A673 (cell line): Measurements from ENCODE around the gene ADA. TPM values are rescaled to one million over a fixed set of nuclear protein-coding genes. Genes with fewer than 3 reads are reported as not detected.

Experiments used
- BruUV-seq: library from RNA; stranded (reverse); fragments of 400-500 nt; replicated peaks from 2 replicates; lab custom pipeline; 2021; lab: Mats Ljungman, UMichigan
- CTCF ChIA-PET: fragments of 300-600 bp; sonication (Branson Sonifier 250); formaldehyde crosslinking; loops from one replicate; lab custom pipeline; 2022; ENCODE audit warnings: antibody characterized with exemption; lab: Charles Lee
- POLR2A ChIA-PET: fragments of 300-600 bp; sonication (Branson Sonifier 250); formaldehyde crosslinking; loops from one replicate; lab custom pipeline; 2022; ENCODE audit warnings: antibody characterized with exemption; ENCODE audit not compliant: low non-redundant PET; lab: Charles Lee
- DNase-seq: peaks from one replicate; pipeline ENCODE4 v3.0.0-alpha.2; 2015; ENCODE audit warnings: low spot score
- H3K27ac ChIP-seq: fragments of 200-600 bp; sonication (generic); 2 replicates; pipeline ENCODE4 v1.5.1; 2016; ENCODE audit warnings: mixed run types, low read depth, mild to moderate bottlenecking, mixed read lengths, antibody characterized with exemption, low read length; ENCODE audit not compliant: poor library complexity, severe bottlenecking
- H3K27me3 ChIP-seq: fragments of 200-600 bp; sonication (generic); replicated peaks from 2 replicates; pipeline ENCODE4 v1.6.1; 2017; ENCODE audit warnings: mixed run types, low read depth, mild to moderate bottlenecking, mixed read lengths, antibody characterized with exemption, low read length; ENCODE audit not compliant: insufficient read depth, poor library complexity
- H3K36me3 ChIP-seq: fragments of 200-600 bp; sonication (generic); 2 replicates; pipeline ENCODE4 v1.6.1; 2016; ENCODE audit warnings: mixed run types, mild to moderate bottlenecking, mixed read lengths, antibody characterized with exemption, low read length; ENCODE audit not compliant: insufficient read depth, poor library complexity, severe bottlenecking
- H3K4me1 ChIP-seq: fragments of 200-600 bp; sonication (generic); 2 replicates; pipeline ENCODE4 v1.6.1; 2017; ENCODE audit warnings: mixed run types, mild to moderate bottlenecking, mixed read lengths, antibody characterized with exemption, low read length; ENCODE audit not compliant: insufficient read depth, poor library complexity, severe bottlenecking
- H3K4me3 ChIP-seq: fragments of 200-600 bp; sonication (generic); 2 replicates; pipeline ENCODE4 v1.5.1; 2016; ENCODE audit warnings: low read depth, mixed run types, mild to moderate bottlenecking, mixed read lengths, low read length; ENCODE audit not compliant: poor library complexity, severe bottlenecking
- H3K9me3 ChIP-seq: fragments of 200-600 bp; sonication (generic); 2 replicates; pipeline ENCODE4 v1.6.1; 2016; ENCODE audit warnings: mixed run types, low read depth, mild to moderate bottlenecking, mixed read lengths, antibody characterized with exemption, low read length; ENCODE audit not compliant: poor library complexity, severe bottlenecking
- EZH2 ChIP-seq: fragments of 200-600 bp; sonication (generic); IDR thresholded peaks from 2 replicates; pipeline ENCODE4 v1.6.1; 2017; ENCODE audit warnings: borderline replicate concordance, low read depth, mild to moderate bottlenecking, mixed read lengths, antibody characterized with exemption, low read length; ENCODE audit not compliant: poor library complexity, severe bottlenecking
- intact Hi-C: fragments of 100-400 bp; cut with micrococcal nuclease; formaldehyde crosslinking; loops from one replicate; pipeline ENCODE4 v1.10.0; 2022; ENCODE audit not compliant: unreplicated experiment
- total RNA-seq: library from RNA; stranded (reverse); gene quantifications from 2 replicates; pipeline ENCODE4 v1.2.3, GENCODE V29; 2021
- TF ChIP-seq, protein P1 (sequence below): fragments of 300-800, 200-600 bp; sonication (generic); conservative IDR thresholded peaks from 2 replicates; pipeline ENCODE4 v1.5.1; 2017; ENCODE audit warnings: low read depth, mild to moderate bottlenecking, antibody characterized with exemption, low read length, moderate library complexity, mixed read lengths

Gene ADA
- total RNA-seq, 1 experiment from 2014 or later: 19.3 TPM

DNA sequence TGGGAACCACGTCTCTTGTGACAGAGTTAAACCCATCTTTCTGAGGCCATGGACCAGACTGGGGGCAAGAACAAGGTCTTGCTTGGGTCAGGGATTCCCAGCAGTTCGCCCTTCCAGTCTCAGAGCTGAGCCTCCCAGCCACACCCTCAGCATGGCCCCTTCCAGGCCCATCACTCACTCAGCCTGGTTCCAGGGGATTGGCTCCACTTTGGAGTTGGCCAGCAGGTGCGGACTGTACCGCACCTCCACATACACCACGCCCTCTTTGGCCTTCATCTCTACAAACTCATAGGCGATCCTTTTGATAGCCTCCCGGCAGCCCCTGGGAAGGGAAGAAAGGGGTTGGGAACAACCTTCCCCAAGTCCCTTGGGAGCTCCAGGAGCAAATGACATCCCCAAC lies 25.2 kb downstream of the ADA start:
- Histone ChIP-seq H3K9me3 (no peaks in the 10 kb centered on the region), H3K4me1 (no peaks in the 10 kb centered on the region), H3K36me3 (peaks cover 12% of the 10 kb centered on the region), H3K4me3 (no peak overlapping the region), H3K27ac (no peak overlapping the region), H3K27me3 (no peaks in the 10 kb centered on the region)
- no peak for TF ChIP-seq EZH2
- TF ChIP-seq, protein P1, sequence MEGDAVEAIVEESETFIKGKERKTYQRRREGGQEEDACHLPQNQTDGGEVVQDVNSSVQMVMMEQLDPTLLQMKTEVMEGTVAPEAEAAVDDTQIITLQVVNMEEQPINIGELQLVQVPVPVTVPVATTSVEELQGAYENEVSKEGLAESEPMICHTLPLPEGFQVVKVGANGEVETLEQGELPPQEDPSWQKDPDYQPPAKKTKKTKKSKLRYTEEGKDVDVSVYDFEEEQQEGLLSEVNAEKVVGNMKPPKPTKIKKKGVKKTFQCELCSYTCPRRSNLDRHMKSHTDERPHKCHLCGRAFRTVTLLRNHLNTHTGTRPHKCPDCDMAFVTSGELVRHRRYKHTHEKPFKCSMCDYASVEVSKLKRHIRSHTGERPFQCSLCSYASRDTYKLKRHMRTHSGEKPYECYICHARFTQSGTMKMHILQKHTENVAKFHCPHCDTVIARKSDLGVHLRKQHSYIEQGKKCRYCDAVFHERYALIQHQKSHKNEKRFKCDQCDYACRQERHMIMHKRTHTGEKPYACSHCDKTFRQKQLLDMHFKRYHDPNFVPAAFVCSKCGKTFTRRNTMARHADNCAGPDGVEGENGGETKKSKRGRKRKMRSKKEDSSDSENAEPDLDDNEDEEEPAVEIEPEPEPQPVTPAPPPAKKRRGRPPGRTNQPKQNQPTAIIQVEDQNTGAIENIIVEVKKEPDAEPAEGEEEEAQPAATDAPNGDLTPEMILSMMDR: no peak
- ChIA-PET CTCF (no interaction called here), POLR2A (no interaction called here)
- intact Hi-C loops: no loop called here
- no peak for DNase-seq
- no TSS peak for BruUV-seq

DNA sequence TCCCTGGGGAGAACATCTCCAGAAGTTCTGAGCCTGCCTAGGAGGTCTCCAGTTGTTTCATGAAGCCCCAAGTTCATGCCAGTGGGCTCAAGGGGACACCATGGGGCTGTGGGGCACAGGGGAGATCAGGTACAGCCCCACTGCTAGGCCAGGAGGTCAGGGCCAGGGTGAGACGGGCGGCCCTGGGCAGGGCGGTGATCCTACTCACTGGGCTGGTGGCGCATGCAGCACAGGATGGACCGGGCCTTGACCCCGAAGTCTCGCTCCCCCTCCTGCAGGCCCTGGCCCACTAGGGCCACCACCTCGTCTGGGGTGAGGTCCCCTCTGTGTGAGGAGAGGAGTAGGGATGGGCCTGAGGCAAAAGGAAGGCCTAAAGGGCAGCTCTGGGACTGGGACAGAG lies 26.1 kb downstream of the ADA start:
- Histone ChIP-seq H3K4me3 (no peak overlapping the region), H3K27me3 (no peaks in the 10 kb centered on the region), H3K9me3 (no peaks in the 10 kb centered on the region), H3K36me3 (peaks cover 14% of the 10 kb centered on the region), H3K4me1 (no peaks in the 10 kb centered on the region), H3K27ac (no peak overlapping the region)
- no peak for TF ChIP-seq EZH2
- TF ChIP-seq, protein P1: no peak
- intact Hi-C loops: no loop called here
- CTCF ChIA-PET: no interaction called here
- no peak for DNase-seq
- BruUV-seq: no TSS peak
- POLR2A ChIA-PET: no interaction called here

DNA sequence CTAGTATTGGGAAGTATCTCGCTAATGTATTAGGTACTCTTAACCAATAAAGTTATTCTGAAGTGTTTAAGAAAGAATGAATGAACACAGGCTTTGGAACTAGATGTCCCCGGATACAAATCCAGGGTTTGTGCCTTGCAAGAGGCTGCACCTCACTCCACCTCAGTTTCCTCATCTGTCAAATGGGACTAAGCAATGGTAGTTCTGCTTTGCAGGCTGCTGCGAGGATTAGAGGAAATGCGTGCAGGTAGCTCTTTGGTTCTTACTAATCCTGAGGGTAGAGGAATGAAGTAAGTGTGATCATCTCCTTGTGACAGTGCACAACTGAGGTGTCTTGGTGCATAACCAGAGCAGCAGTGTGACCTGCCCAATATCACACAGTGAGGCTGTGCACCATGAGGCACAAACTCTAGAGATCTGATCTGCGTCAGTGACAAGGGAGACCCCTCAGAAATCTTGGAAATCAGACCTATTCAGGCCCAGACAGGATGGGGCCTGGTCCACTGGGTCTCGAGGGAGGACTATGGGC lies 26.7 kb downstream of the ADA start:
- intact Hi-C loops: no loop called here

More for the DNA sequence above, 26.7 kb downstream of the ADA start:
- H3K4me1 ChIP-seq: no peaks in the 10 kb centered on the region
- H3K4me3 ChIP-seq: no peak overlapping the region
- ChIA-PET POLR2A (no interaction called here), CTCF (no interaction called here)
- DNase-seq: no peak
- TF ChIP-seq, protein P1: no peak
- TF ChIP-seq EZH2: no peak
- H3K36me3 ChIP-seq: peaks cover 19% of the 10 kb centered on the region
- no peak overlapping the region for H3K27ac ChIP-seq
- BruUV-seq: no TSS peak
- no peaks in the 10 kb centered on the region for H3K9me3 ChIP-seq
- no peaks in the 10 kb centered on the region for H3K27me3 ChIP-seq
